H1 (cell line): Measurements from ENCODE around the gene ZNF385B. TPM values are rescaled to one million over a fixed set of nuclear protein-coding genes. Genes with fewer than 3 reads are reported as not detected.
A peak's percentile ranks its signal among the peaks of the same experiment; 100 is the strongest.

Experiments
- CTCF ChIA-PET: fragments of 300-600 bp; sonication (Branson Sonifier 250); formaldehyde crosslinking; loops from one replicate; lab custom pipeline; 2021; ENCODE audit not compliant: partially characterized antibody; lab: Charles Lee
- POLR2A ChIA-PET: fragments of 300-600 bp; sonication (Branson Sonifier 250); formaldehyde crosslinking; loops from one replicate; lab custom pipeline; 2021; ENCODE audit warnings: inconsistent platforms; ENCODE audit not compliant: partially characterized antibody; lab: Charles Lee
- DNase-seq, 2 experiments: peaks; one replicate each; pipeline versions ENCODE4 v3.0.0 to v3.0.0-alpha.2; 2010 to 2022; ENCODE audit warnings: low spot score in 2 of 2, low read depth in 1 of 2, mixed read lengths in 1 of 2
- FAIRE-seq: peaks from 2 replicates; lab custom pipeline; 2011; peaks lifted over from hg19 to GRCh38; lab: Jason Lieb, UNC
- H2AFZ ChIP-seq: 2 replicates; pipeline ENCODE4 v1.8.1; 2012; ENCODE audit warnings: low read length, inconsistent platforms
- H2AK5ac ChIP-seq: 2 replicates; pipeline ENCODE4 v1.6.1; 2013; ENCODE audit warnings: low read depth, low read length
- H2BK120ac ChIP-seq: replicated peaks from 2 replicates; pipeline ENCODE3; 2013; ENCODE audit warnings: low read depth, low read length, inconsistent platforms
- H2BK12ac ChIP-seq: 2 replicates; pipeline ENCODE4 v1.6.1; 2013; ENCODE audit warnings: low read depth, low read length
- H2BK15ac ChIP-seq: 2 replicates; pipeline ENCODE4 v1.6.1; 2013; ENCODE audit warnings: low read length
- H2BK20ac ChIP-seq: 2 replicates; pipeline ENCODE4 v1.6.1; 2013; ENCODE audit warnings: low read length
- H2BK5ac ChIP-seq: 2 replicates; pipeline ENCODE4 v1.6.1; 2013; ENCODE audit warnings: low read depth, low read length
- H3K14ac ChIP-seq: 2 replicates; pipeline ENCODE4 v1.6.1; 2013; ENCODE audit warnings: inconsistent platforms; ENCODE audit not compliant: insufficient read length
- H3K18ac ChIP-seq: 2 replicates; pipeline ENCODE4 v1.6.1; 2013; ENCODE audit warnings: low read length; ENCODE audit errors: extremely low read depth
- H3K23ac ChIP-seq: 2 replicates; pipeline ENCODE4 v1.6.1; 2013; ENCODE audit warnings: inconsistent platforms; ENCODE audit not compliant: insufficient read length
- H3K23me2 ChIP-seq: 2 replicates; pipeline ENCODE4 v1.6.1; 2013; ENCODE audit warnings: low read depth, low read length
- H3K27ac ChIP-seq: 2 replicates; pipeline ENCODE4 v1.6.1; 2011; ENCODE audit warnings: low read depth, low read length, inconsistent platforms
- H3K27me3 ChIP-seq, 4 experiments: replicated peaks in 1 of 4; 1 replicate in 1 of 4; 2 replicates in 3 of 4; pipeline versions ENCODE4 v1.6.1 to v1.8.1; 2011 to 2013; ENCODE audit warnings: low read length in 3 of 4, mild to moderate bottlenecking in 3 of 4, inconsistent platforms in 2 of 4, mixed read lengths in 2 of 4, moderate library complexity in 1 of 4; ENCODE audit not compliant: control insufficient read depth in 3 of 4, insufficient read depth in 3 of 4; ENCODE audit errors: extremely low read depth in 1 of 4
- H3K36me3 ChIP-seq, 4 experiments: 2 replicates each; pipeline versions ENCODE4 v1.6.1 to v1.8.1; 2011 to 2013; ENCODE audit warnings: mild to moderate bottlenecking in 4 of 4, low read length in 3 of 4, moderate library complexity in 2 of 4, control low read depth in 1 of 4, inconsistent platforms in 1 of 4; ENCODE audit not compliant: insufficient read depth in 4 of 4, control insufficient read depth in 2 of 4
- H3K4ac ChIP-seq: replicated peaks from 2 replicates; pipeline ENCODE3; 2013; ENCODE audit warnings: low read length, low read depth, mixed read lengths, inconsistent platforms; ENCODE audit not compliant: insufficient read length
- H3K4me1 ChIP-seq, 4 experiments: replicated peaks in 1 of 4; 1 replicate in 1 of 4; 2 replicates in 3 of 4; pipeline versions ENCODE4 v1.6.1 to v1.8.1; 2011 to 2013; ENCODE audit warnings: low read length in 3 of 4, inconsistent platforms in 2 of 4, mixed read lengths in 1 of 4; ENCODE audit not compliant: insufficient read depth in 4 of 4, control insufficient read depth in 3 of 4
- H3K4me2 ChIP-seq, 2 experiments: 2 replicates each; pipeline versions ENCODE4 v1.6.1 to v1.8.1; 2011 to 2013; ENCODE audit warnings: low read depth in 2 of 2, low read length in 2 of 2, control low read depth in 1 of 2, inconsistent platforms in 1 of 2, mild to moderate bottlenecking in 1 of 2; ENCODE audit not compliant: insufficient read depth in 1 of 2
- H3K4me3 ChIP-seq, 4 experiments: fragments of 200-600, 300-600 bp in 1 of 4; sonication (generic), shearing (Covaris generic), sonication (Bioruptor Twin) in 1 of 4; 2 replicates each; pipeline versions ENCODE4 v1.5.1 to v1.8.1; 2011 to 2016; ENCODE audit warnings: low read length in 4 of 4, low read depth in 3 of 4, control low read depth in 2 of 4, inconsistent platforms in 2 of 4, mild to moderate bottlenecking in 2 of 4, mixed read lengths in 1 of 4, moderate library complexity in 1 of 4; ENCODE audit not compliant: insufficient read depth in 2 of 4; ENCODE audit errors: extremely low read depth in 1 of 4
- H3K56ac ChIP-seq: replicated peaks from 2 replicates; pipeline ENCODE3; 2013; ENCODE audit warnings: low read depth, mild to moderate bottlenecking, mixed read lengths, low read length, inconsistent platforms; ENCODE audit not compliant: insufficient read length
- H3K79me1 ChIP-seq: 2 replicates; pipeline ENCODE4 v1.6.1; 2013; ENCODE audit warnings: low read depth, low read length, control low read depth
- H3K79me2 ChIP-seq, 2 experiments: 2 replicates each; pipeline versions ENCODE4 v1.6.1 to v1.8.1; 2012 to 2013; ENCODE audit warnings: low read length in 2 of 2, mild to moderate bottlenecking in 2 of 2, inconsistent platforms in 1 of 2; ENCODE audit not compliant: insufficient read depth in 2 of 2, control insufficient read depth in 1 of 2
- H3K9ac ChIP-seq, 4 experiments: replicated peaks in 1 of 4; 1 replicate in 1 of 4; 2 replicates in 3 of 4; pipeline versions ENCODE4 v1.6.1 to v1.8.1; 2011 to 2013; ENCODE audit warnings: low read depth in 3 of 4, low read length in 3 of 4, control low read depth in 2 of 4, mild to moderate bottlenecking in 2 of 4, moderate library complexity in 2 of 4, inconsistent platforms in 1 of 4; ENCODE audit errors: extremely low read depth in 1 of 4
- H3K9me3 ChIP-seq, 2 experiments: 2 replicates each; pipeline versions ENCODE4 v1.6.1 to v1.8.1; 2012 to 2013; ENCODE audit warnings: mild to moderate bottlenecking in 2 of 2, moderate library complexity in 2 of 2, control low read depth in 1 of 2, inconsistent platforms in 1 of 2, low read depth in 1 of 2, low read length in 1 of 2, mixed read lengths in 1 of 2; ENCODE audit not compliant: insufficient read depth in 2 of 2
- H4K20me1 ChIP-seq, 2 experiments: replicated peaks in 1 of 2; 2 replicates each; pipeline versions ENCODE3 to v1.8.1; 2011 to 2013; ENCODE audit warnings: inconsistent platforms in 2 of 2, low read length in 2 of 2, mild to moderate bottlenecking in 1 of 2; ENCODE audit not compliant: insufficient read depth in 2 of 2, control insufficient read depth in 1 of 2
- H4K5ac ChIP-seq: 2 replicates; pipeline ENCODE4 v1.6.1; 2013; ENCODE audit warnings: low read length, low read depth, mixed read lengths, inconsistent platforms; ENCODE audit not compliant: insufficient read length
- H4K8ac ChIP-seq: 2 replicates; pipeline ENCODE4 v1.8.0; 2013; ENCODE audit warnings: mild to moderate bottlenecking, moderate library complexity, low read length, inconsistent platforms; ENCODE audit not compliant: insufficient read depth; ENCODE audit errors: extremely low read depth
- H4K91ac ChIP-seq: replicated peaks from 2 replicates; pipeline ENCODE3; 2013; ENCODE audit warnings: low read length, mixed read lengths, inconsistent platforms; ENCODE audit not compliant: insufficient read length
- BACH1 ChIP-seq: IDR thresholded peaks from 2 replicates; pipeline ENCODE4 v1.6.1; 2012; ENCODE audit warnings: low read length, improper control_type of control experiment
- JUN ChIP-seq: IDR thresholded peaks from 2 replicates; pipeline ENCODE4 v1.6.1; 2011; ENCODE audit warnings: low read depth, mild to moderate bottlenecking, improper control_type of control experiment, low read length
- SRF ChIP-seq: IDR thresholded peaks from 2 replicates; pipeline ENCODE4 v1.6.1; 2011; ENCODE audit warnings: mild to moderate bottlenecking, low read depth, low read length, moderate library complexity
- ZNF274 ChIP-seq: IDR thresholded peaks from 2 replicates; pipeline ENCODE4 v1.7.0; 2012; ENCODE audit warnings: low read length, borderline replicate concordance; ENCODE audit errors: extremely low read depth
- WGBS, 2 experiments: shearing (Covaris generic) in 1 of 2; methylation state at CpG; one replicate each; pipeline versions ENCODE4 v1.1.6 to v1.1.7; 2013 to 2015; ENCODE audit warnings: low lambda C conversion rate in 2 of 2, mixed read lengths in 2 of 2, inconsistent platforms in 1 of 2, low coverage in 1 of 2, missing lambda C conversion rate in 1 of 2; ENCODE audit not compliant: insufficient replicate concordance in 2 of 2, insufficient coverage in 1 of 2, insufficient read length in 1 of 2; ENCODE audit errors: extremely low coverage in 1 of 2, missing lambda C conversion rate in 1 of 2; 5-methylcytosine and 5-hydroxymethylcytosine counted together
- polyA plus RNA-seq, 7 experiments: library from polyadenylated mRNA; depleted of rRNA in 3 of 7; stranded (reverse) in 5 of 7; unstranded in 2 of 7; fragments of >200 nt in 5 of 7; fragments of 200-250 nt in 2 of 7; gene quantifications; 1 replicate in 5 of 7; 2 replicates in 1 of 7; 4 replicates in 1 of 7; pipeline versions ENCODE4 v1.2.1 to v1.2.3, GENCODE V29; 2011 to 2013; ENCODE audit warnings: missing spikeins in 2 of 7, mixed read lengths in 2 of 7
- total RNA-seq: library from RNA; stranded (reverse); fragmentation: NEBNext Ultra II Directional; extraction: Animal tissue kit (Norgen Biotek cat#: 25700); gene quantifications from 2 replicates; pipeline ENCODE4 v1.2.1, GENCODE V29; 2021
- TF ChIP-seq, protein P1 (sequence below): IDR thresholded peaks from 2 replicates; pipeline ENCODE4 v1.6.1; 2012; ENCODE audit warnings: low read length, inconsistent platforms

Gene ZNF385B
- total and polyA plus RNA-seq, 2 of the 8 experiments (the other 6 are each of a cell fraction or from before 2014, with no cell fraction given), result 1.1 to 3.7 TPM

DNA sequence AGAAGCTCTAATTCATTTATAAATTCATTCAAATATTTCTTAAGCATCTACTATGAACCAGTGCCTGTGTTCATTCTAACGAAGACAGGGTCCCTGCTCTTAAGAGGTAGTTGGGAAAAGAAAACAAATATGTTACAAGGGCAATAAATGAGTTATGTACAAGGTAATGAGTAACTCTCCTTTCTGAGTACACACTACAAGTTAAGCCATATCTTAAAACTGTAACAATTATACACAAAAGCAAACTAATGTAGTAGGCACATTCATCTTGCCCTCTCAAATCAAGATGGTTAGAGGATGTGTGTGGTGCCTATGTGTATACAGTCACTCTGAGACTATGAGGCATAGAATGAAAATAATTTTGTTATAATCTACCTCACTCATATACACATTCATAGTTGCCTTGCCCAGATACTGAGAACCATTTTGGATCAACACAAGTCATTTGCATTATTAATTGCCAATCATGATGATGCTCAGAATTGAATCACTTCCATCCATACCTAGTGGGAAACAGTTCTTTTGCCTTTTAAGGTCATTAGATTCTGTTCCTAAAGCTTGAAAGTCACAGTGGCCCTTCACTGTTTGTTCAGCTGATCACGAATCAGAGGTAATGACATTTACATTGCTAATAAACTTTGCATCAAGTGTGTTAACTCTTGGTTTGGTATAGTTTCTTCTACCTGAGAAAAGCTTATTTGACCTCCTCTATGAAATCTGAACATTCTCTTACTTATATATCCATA is 283.1 kb downstream of the ZNF385B start:
- no peaks in the 10 kb centered on the region for H3K23me2 ChIP-seq
- no peak overlapping the region for H2AFZ ChIP-seq
- no peaks in the 10 kb centered on the region for H3K9me3 ChIP-seq
- no peak overlapping the region for H3K14ac ChIP-seq
- no peak overlapping the region for H2BK15ac ChIP-seq
- H2BK12ac ChIP-seq, result no peak overlapping the region
- H3K56ac ChIP-seq, result no peak overlapping the region
- no peak overlapping the region for H4K8ac ChIP-seq
- no peaks in the 10 kb centered on the region for H3K79me2 ChIP-seq
- no peaks in the 10 kb centered on the region for H3K36me3 ChIP-seq
- FAIRE-seq (no peak), DNase-seq (no peak)
- no peak overlapping the region for H3K18ac ChIP-seq
- no peaks in the 10 kb centered on the region for H4K20me1 ChIP-seq
- ChIA-PET CTCF (interaction anchor here (0.6 to 1.0 kb wide), 2 partner anchors 50 to 502 kb away, joined by 3 to 7 read pairs; no protein-coding TSS in a partner anchor), POLR2A (no interaction called here)
- no peaks in the 10 kb centered on the region for H3K27me3 ChIP-seq
- no peak overlapping the region for H2BK20ac ChIP-seq
- H3K23ac ChIP-seq, result no peak overlapping the region
- no peak overlapping the region for H2BK5ac ChIP-seq
- no peak overlapping the region for H3K27ac ChIP-seq
- WGBS, 2 experiments, result 84% methylated on average over 2 of the region's 2 CpGs; no CpG with 5 or more reads in 1 of the 2 experiments
- no peak for TF ChIP-seq BACH1
- TF ChIP-seq, protein P1, sequence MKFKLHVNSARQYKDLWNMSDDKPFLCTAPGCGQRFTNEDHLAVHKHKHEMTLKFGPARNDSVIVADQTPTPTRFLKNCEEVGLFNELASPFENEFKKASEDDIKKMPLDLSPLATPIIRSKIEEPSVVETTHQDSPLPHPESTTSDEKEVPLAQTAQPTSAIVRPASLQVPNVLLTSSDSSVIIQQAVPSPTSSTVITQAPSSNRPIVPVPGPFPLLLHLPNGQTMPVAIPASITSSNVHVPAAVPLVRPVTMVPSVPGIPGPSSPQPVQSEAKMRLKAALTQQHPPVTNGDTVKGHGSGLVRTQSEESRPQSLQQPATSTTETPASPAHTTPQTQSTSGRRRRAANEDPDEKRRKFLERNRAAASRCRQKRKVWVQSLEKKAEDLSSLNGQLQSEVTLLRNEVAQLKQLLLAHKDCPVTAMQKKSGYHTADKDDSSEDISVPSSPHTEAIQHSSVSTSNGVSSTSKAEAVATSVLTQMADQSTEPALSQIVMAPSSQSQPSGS, result no peak
- no peak for TF ChIP-seq JUN
- TF ChIP-seq ZNF274, result no peak
- TF ChIP-seq SRF, result peak; percentile 36; the same call in 1 of the 2 replicates
- no peak overlapping the region for H3K9ac ChIP-seq
- no peak overlapping the region for H3K4me2 ChIP-seq
- no peak overlapping the region for H2AK5ac ChIP-seq
- no peak overlapping the region for H4K91ac ChIP-seq
- H3K4ac ChIP-seq, result no peak overlapping the region
- no peaks in the 10 kb centered on the region for H3K4me1 ChIP-seq
- no peak overlapping the region for H2BK120ac ChIP-seq
- H3K79me1 ChIP-seq, result no peaks in the 10 kb centered on the region
- H4K5ac ChIP-seq, result no peak overlapping the region
- H3K4me3 ChIP-seq, result no peak overlapping the region
